ENCODE data around the gene NDUFB8. TPM values are rescaled to one million over a fixed set of nuclear protein-coding genes. Genes with fewer than 3 reads are reported as not detected.

NDUFB8 gene
- total RNA-seq, 2 donors from 2014 or later = 162 to 192 TPM

GRCh38 chr10:100568912-100569311, 39.2 kb upstream of the NDUFB8 start:
- H3K4me1 Mint-ChIP-seq = peaks cover 11% of the 10 kb centered on the region
- TF ChIP-seq, protein P1, sequence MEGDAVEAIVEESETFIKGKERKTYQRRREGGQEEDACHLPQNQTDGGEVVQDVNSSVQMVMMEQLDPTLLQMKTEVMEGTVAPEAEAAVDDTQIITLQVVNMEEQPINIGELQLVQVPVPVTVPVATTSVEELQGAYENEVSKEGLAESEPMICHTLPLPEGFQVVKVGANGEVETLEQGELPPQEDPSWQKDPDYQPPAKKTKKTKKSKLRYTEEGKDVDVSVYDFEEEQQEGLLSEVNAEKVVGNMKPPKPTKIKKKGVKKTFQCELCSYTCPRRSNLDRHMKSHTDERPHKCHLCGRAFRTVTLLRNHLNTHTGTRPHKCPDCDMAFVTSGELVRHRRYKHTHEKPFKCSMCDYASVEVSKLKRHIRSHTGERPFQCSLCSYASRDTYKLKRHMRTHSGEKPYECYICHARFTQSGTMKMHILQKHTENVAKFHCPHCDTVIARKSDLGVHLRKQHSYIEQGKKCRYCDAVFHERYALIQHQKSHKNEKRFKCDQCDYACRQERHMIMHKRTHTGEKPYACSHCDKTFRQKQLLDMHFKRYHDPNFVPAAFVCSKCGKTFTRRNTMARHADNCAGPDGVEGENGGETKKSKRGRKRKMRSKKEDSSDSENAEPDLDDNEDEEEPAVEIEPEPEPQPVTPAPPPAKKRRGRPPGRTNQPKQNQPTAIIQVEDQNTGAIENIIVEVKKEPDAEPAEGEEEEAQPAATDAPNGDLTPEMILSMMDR (conservative IDR thresholded peaks at IDR 0.05) = no peak
- H3K27ac Mint-ChIP-seq = no peak overlapping the region
- H3K36me3 Mint-ChIP-seq (ENCODE audit: low read depth) = no peaks in the 10 kb centered on the region
- no peak overlapping the region for H3K9ac ChIP-seq (ENCODE audit: extremely low read depth, low read length, poor library complexity, severe bottlenecking)
- no peak overlapping the region for H3K4me3 ChIP-seq (ENCODE audit: low read length)
- no peak for DNase-seq
- no peaks in the 10 kb centered on the region for H3K4me1 ChIP-seq (ENCODE audit: control insufficient read depth, insufficient read depth, low read length)
- no peaks in the 10 kb centered on the region for H3K36me3 ChIP-seq (ENCODE audit: control insufficient read depth, insufficient read depth, low read length)
- no peaks in the 10 kb centered on the region for H3K9me3 Mint-ChIP-seq
- H3K27me3 ChIP-seq (ENCODE audit: control insufficient read depth, insufficient read depth, low read length, poor library complexity, severe bottlenecking) = peaks cover 50% of the 10 kb centered on the region
- no peak overlapping the region for H3K27ac ChIP-seq (ENCODE audit: low read depth, low read length)
- H3K27me3 Mint-ChIP-seq (ENCODE audit: insufficient read depth) = peaks cover 11% of the 10 kb centered on the region
- H3K4me3 Mint-ChIP-seq = no peak overlapping the region
- 91 to 94% methylated on average over 3 of the region's 3 CpGs for WGBS, 2 experiments (ENCODE audit: insufficient coverage in 1 of 2, insufficient read length in 1 of 2)
- H3K9me3 ChIP-seq (ENCODE audit: control insufficient read depth, low read length) = no peaks in the 10 kb centered on the region

DNA sequence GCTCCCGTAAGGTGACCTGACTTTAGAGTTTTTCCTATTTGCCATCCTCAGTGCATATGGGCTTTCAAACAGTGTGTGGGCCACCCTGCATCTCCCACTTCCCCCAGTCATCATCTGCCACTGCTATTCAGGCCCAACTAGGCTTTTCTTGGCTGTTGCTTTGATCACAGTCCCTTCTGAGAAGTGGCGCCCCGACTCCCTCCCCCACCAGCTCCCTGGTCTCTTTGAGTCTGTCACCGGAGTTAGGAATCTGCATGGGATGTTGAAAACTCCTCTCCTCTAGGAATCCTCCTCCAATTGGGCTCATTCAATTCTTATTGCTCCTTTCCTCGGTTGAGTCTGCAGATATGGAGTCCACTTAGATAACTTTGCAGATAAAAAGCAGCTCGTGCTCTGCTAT, 38.2 kb upstream of the NDUFB8 start:
- TF ChIP-seq, protein P1 (conservative IDR thresholded peaks at IDR 0.05) = no peak
- Mint-ChIP-seq H3K36me3 (ENCODE audit: low read depth) (no peaks in the 10 kb centered on the region), H3K9me3 (no peaks in the 10 kb centered on the region), H3K4me1 (peaks cover 13% of the 10 kb centered on the region), H3K4me3 (no peak overlapping the region), H3K27me3 (ENCODE audit: insufficient read depth) (peaks cover 2% of the 10 kb centered on the region), H3K27ac (no peak overlapping the region)
- no peaks in the 10 kb centered on the region for H3K9me3 ChIP-seq (ENCODE audit: control insufficient read depth, low read length)
- H3K27ac ChIP-seq (ENCODE audit: low read depth, low read length) = no peak overlapping the region
- peak; percentile 35 for DNase-seq
- peaks cover 50% of the 10 kb centered on the region for H3K27me3 ChIP-seq (ENCODE audit: control insufficient read depth, insufficient read depth, low read length, poor library complexity, severe bottlenecking)
- no peak overlapping the region for H3K4me3 ChIP-seq (ENCODE audit: low read length)
- no peaks in the 10 kb centered on the region for H3K4me1 ChIP-seq (ENCODE audit: control insufficient read depth, insufficient read depth, low read length)
- H3K36me3 ChIP-seq (ENCODE audit: control insufficient read depth, insufficient read depth, low read length) = no peaks in the 10 kb centered on the region
- no peak overlapping the region for H3K9ac ChIP-seq (ENCODE audit: extremely low read depth, low read length, poor library complexity, severe bottlenecking)
- WGBS, 2 experiments (ENCODE audit: insufficient coverage in 1 of 2, insufficient read length in 1 of 2) = 69 to 74% methylated on average over 3 to 6 of the region's 6 CpGs

- H3K27ac Mint-ChIP-seq = no peak overlapping the region
- H3K27me3 ChIP-seq (ENCODE audit: control insufficient read depth, insufficient read depth, low read length, poor library complexity, severe bottlenecking) = peaks cover 50% of the 10 kb centered on the region
Measured at GRCh38 chr10:100567249-100567648, 37.6 kb upstream of the NDUFB8 start.

More at GRCh38 chr10:100567249-100567648, 37.6 kb upstream of the NDUFB8 start:
- Mint-ChIP-seq H3K36me3 (ENCODE audit: low read depth) (no peaks in the 10 kb centered on the region), H3K4me1 (peaks cover 14% of the 10 kb centered on the region), H3K9me3 (no peaks in the 10 kb centered on the region), H3K4me3 (no peak overlapping the region), H3K27me3 (ENCODE audit: insufficient read depth) (no peaks in the 10 kb centered on the region)
- Histone ChIP-seq H3K9me3 (ENCODE audit: control insufficient read depth, low read length) (no peaks in the 10 kb centered on the region), H3K36me3 (ENCODE audit: control insufficient read depth, insufficient read depth, low read length) (no peaks in the 10 kb centered on the region), H3K9ac (ENCODE audit: extremely low read depth, low read length, poor library complexity, severe bottlenecking) (no peak overlapping the region), H3K4me3 (ENCODE audit: low read length) (no peak overlapping the region), H3K4me1 (ENCODE audit: control insufficient read depth, insufficient read depth, low read length) (no peaks in the 10 kb centered on the region), H3K27ac (ENCODE audit: low read depth, low read length) (no peak overlapping the region)
- 70 to 90% methylated on average over 3 to 7 of the region's 11 CpGs for WGBS, 2 experiments (ENCODE audit: insufficient coverage in 1 of 2, insufficient read length in 1 of 2)
- peak; percentile 41 for DNase-seq
- TF ChIP-seq, protein P1 (conservative IDR thresholded peaks at IDR 0.05) = no peak

Measured in endodermal cell (in vitro differentiated cells).